Activated CD8-positive, alpha-beta memory T cell treated with anti-CD3 and anti-CD28 coated beads, Interleukin-2, amount 50 U/mL, for 4 hours (primary cell): Measurements from ENCODE around the gene THAP11.

Experiments
- DNase-seq: peaks from one replicate; pipeline ENCODE4 v3.0.0-alpha.2; 2020

The THAP11 gene

GRCh38 chr16:67841816-67842508 is at the start of gene THAP11:
Gene THAP11 (plus strand): TSS chr16:67842320. CDS start chr16:67842555, 235 bp downstream.
- peak; percentile 93 for DNase-seq

GRCh38 chr16:67796099-67796718 is 45.9 kb upstream of the THAP11 start:
- DNase-seq: no peak

- DNase-seq: no peak
These were observed 41.7 kb upstream of the THAP11 start for GRCh38 chr16:67800338-67800926.

GRCh38 chr16:67801241-67801640 is 40.9 kb upstream of the THAP11 start:
- DNase-seq: no peak

GRCh38 chr16:67801883-67802282 is 40.2 kb upstream of the THAP11 start:
- DNase-seq: peak; percentile 32

GRCh38 chr16:67803894-67804293 is 38.2 kb upstream of the THAP11 start:
- no peak for DNase-seq

GRCh38 chr16:67804853-67805542 is 37.1 kb upstream of the THAP11 start:
- DNase-seq: no peak

- peak; percentile 19 for DNase-seq
These were observed 36.2 kb upstream of the THAP11 start for GRCh38 chr16:67805718-67806427.

- DNase-seq: peak; percentile 92
These were observed 35.5 kb upstream of the THAP11 start, which contains the start of the genes RANBP10 and TSNAXIP1 for GRCh38 chr16:67806428-67807147. Gene RANBP10 (minus strand): TSS chr16:67806560. CDS start chr16:67806536, 24 bp downstream. Gene TSNAXIP1 (plus strand): TSS chr16:67806889. CDS start chr16:67807150, 261 bp downstream.

- DNase-seq: no peak
These were observed 34.9 kb upstream of the THAP11 start for GRCh38 chr16:67807148-67807682.

GRCh38 chr16:67811899-67812298 is 30.2 kb upstream of the THAP11 start:
- no peak for DNase-seq

GRCh38 chr16:67814567-67814966 is 27.6 kb upstream of the THAP11 start:
- DNase-seq: no peak

- DNase-seq: no peak
These were observed 21.4 kb upstream of the THAP11 start for GRCh38 chr16:67820608-67821259.

GRCh38 chr16:67822511-67822910 is 19.6 kb upstream of the THAP11 start:
- no peak for DNase-seq

- no peak for DNase-seq
These were observed 17.0 kb upstream of the THAP11 start for GRCh38 chr16:67825119-67825518.

GRCh38 chr16:67825906-67826305 is 16.2 kb upstream of the THAP11 start:
- DNase-seq: no peak

- DNase-seq: no peak
These were observed 13.5 kb upstream of the THAP11 start for GRCh38 chr16:67828651-67829050.

- DNase-seq: no peak
These were observed 9.1 kb upstream of the THAP11 start for GRCh38 chr16:67833030-67833414.

- DNase-seq: peak; percentile 92
These were observed 8.5 kb upstream of the THAP11 start for GRCh38 chr16:67833415-67834241.

GRCh38 chr16:67834242-67834614 is 7.9 kb upstream of the THAP11 start:
- no peak for DNase-seq
